ENCODE data around the gene FHOD3.

DNA sequence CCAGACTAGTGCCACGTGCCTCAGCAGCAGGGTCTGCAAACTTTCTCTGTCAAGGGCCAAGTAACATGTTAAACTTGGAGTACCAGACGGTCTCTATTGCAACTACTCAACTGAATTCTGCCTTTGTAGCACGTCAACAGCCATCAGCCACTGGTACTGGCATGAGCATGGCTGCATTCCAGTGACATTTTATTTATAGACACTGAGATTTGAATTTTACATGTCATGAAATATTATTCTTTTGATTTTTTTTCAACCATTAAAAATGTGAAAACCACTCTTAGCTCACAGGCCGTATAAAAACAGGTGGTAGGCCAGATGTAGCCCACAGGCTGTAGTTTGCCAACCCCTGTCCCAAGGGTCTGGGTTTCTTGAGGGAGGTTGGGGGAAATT, 331.6 kb downstream of the FHOD3 start:
- TF ChIP-seq, protein P1, sequence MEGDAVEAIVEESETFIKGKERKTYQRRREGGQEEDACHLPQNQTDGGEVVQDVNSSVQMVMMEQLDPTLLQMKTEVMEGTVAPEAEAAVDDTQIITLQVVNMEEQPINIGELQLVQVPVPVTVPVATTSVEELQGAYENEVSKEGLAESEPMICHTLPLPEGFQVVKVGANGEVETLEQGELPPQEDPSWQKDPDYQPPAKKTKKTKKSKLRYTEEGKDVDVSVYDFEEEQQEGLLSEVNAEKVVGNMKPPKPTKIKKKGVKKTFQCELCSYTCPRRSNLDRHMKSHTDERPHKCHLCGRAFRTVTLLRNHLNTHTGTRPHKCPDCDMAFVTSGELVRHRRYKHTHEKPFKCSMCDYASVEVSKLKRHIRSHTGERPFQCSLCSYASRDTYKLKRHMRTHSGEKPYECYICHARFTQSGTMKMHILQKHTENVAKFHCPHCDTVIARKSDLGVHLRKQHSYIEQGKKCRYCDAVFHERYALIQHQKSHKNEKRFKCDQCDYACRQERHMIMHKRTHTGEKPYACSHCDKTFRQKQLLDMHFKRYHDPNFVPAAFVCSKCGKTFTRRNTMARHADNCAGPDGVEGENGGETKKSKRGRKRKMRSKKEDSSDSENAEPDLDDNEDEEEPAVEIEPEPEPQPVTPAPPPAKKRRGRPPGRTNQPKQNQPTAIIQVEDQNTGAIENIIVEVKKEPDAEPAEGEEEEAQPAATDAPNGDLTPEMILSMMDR (IDR thresholded peaks at IDR 0.05): no peak
- TF ChIP-seq POLR2A (IDR thresholded peaks at IDR 0.05): no peak

Data from uterus (tissue), 2 donors.